ENCODE measurements around the gene LARGE1. TPM values are rescaled to one million over a fixed set of nuclear protein-coding genes. Genes with fewer than 3 reads are reported as not detected.

The LARGE1 gene
- total RNA-seq, 2 experiments from 2014 or later = 0.18 to 0.58 TPM

DNA sequence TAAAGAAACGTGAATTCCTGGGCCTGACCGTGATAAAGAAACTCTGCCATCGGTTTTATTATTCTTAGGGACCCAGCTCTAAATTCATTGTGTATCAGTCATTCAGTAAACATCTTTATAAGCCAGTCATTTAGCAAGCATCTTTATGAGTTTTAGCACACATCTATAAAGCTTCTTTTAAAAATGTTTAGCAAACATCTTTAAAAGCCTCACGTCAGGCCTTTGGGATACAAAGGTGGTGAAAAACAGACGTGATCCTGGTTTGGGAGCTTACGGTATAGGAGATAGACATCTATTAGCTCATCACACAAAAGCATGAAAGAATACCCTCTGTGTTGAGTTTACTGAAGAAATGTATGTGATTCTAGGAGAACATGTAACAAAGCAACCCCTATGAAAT, 320.2 kb downstream of the LARGE1 start:
- no peak for ATAC-seq
- Mint-ChIP-seq H3K9me3 (ENCODE audit: insufficient read depth) (peaks cover 4% of the 10 kb centered on the region), H3K27ac (no peak overlapping the region), H3K27me3 (ENCODE audit: low read depth) (no peaks in the 10 kb centered on the region), H3K36me3 (ENCODE audit: low read depth) (no peaks in the 10 kb centered on the region), H3K4me3 (no peak overlapping the region), H3K4me1 (ENCODE audit: low read depth) (no peaks in the 10 kb centered on the region)
- CTCF ChIA-PET = no interaction called here
- POLR2A ChIA-PET = no interaction called here
- DNase-seq = no peak

DNA sequence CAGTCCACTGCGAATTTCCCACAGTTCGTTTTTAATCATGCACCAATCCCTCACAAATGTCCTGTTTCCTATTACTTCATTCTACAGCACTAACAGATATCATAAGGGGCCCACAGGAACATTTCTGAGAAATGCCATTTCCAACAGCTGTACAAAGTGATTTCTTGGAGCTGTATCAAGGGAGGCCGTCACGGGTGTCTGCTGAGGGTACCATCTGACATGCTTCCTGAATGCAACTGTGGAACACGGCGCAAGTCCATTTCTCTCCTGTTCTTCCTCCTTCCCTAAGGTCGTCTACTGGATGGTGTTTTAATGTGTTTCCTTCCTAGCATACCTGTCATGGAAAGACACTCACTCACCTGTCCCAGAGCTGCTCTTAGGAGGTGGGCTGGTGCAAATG, 320.7 kb downstream of the LARGE1 start:
- Mint-ChIP-seq H3K9me3 (ENCODE audit: insufficient read depth) (peaks cover 4% of the 10 kb centered on the region), H3K27me3 (ENCODE audit: low read depth) (no peaks in the 10 kb centered on the region), H3K36me3 (ENCODE audit: low read depth) (no peaks in the 10 kb centered on the region), H3K27ac (no peak overlapping the region), H3K4me3 (no peak overlapping the region), H3K4me1 (ENCODE audit: low read depth) (no peaks in the 10 kb centered on the region)
- CTCF ChIA-PET = no interaction called here
- ATAC-seq (no peak), DNase-seq (no peak)
- POLR2A ChIA-PET = no interaction called here

DNA sequence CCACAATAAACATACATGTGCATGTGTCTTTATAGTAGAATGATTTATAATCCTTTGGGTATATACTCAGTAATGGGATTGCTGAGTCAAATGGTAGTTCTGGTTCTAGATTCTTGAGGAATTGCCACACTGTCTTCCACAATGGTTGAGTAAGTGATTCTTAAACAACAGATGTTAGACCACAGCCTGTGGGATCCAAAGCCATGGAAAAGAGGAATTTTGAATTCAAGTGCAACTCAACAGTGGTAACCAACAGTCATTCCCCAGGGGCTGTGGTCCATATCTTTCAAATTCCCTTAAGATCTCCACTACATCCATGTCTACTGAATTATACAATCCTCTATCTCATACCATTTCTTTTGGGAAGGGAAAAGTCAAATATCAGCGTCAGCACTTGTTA, 321.5 kb downstream of the LARGE1 start:
- no peak overlapping the region for H3K27ac Mint-ChIP-seq
- H3K36me3 Mint-ChIP-seq (ENCODE audit: low read depth) = no peaks in the 10 kb centered on the region
- DNase-seq = no peak
- CTCF ChIA-PET = no interaction called here
- H3K4me1 Mint-ChIP-seq (ENCODE audit: low read depth) = no peaks in the 10 kb centered on the region
- peaks cover 4% of the 10 kb centered on the region for H3K9me3 Mint-ChIP-seq (ENCODE audit: insufficient read depth)
- no peak for ATAC-seq
- POLR2A ChIA-PET = no interaction called here
- H3K27me3 Mint-ChIP-seq (ENCODE audit: low read depth) = no peaks in the 10 kb centered on the region
- H3K4me3 Mint-ChIP-seq = no peak overlapping the region

GRCh38 chr22:33597274-33597985, 322.8 kb downstream of the LARGE1 start:
- Mint-ChIP-seq H3K4me1 (ENCODE audit: low read depth) (no peaks in the 10 kb centered on the region), H3K27me3 (ENCODE audit: low read depth) (no peaks in the 10 kb centered on the region), H3K4me3 (no peak overlapping the region), H3K9me3 (ENCODE audit: insufficient read depth) (peaks cover 4% of the 10 kb centered on the region), H3K27ac (no peak overlapping the region), H3K36me3 (ENCODE audit: low read depth) (no peaks in the 10 kb centered on the region)
- ATAC-seq = no peak
- DNase-seq = no peak
- CTCF ChIA-PET = no interaction called here
- POLR2A ChIA-PET = interaction anchor here (0.5 kb wide), 1 partner anchor 832 kb away, joined by 3 read pairs; no protein-coding TSS in a partner anchor

DNA sequence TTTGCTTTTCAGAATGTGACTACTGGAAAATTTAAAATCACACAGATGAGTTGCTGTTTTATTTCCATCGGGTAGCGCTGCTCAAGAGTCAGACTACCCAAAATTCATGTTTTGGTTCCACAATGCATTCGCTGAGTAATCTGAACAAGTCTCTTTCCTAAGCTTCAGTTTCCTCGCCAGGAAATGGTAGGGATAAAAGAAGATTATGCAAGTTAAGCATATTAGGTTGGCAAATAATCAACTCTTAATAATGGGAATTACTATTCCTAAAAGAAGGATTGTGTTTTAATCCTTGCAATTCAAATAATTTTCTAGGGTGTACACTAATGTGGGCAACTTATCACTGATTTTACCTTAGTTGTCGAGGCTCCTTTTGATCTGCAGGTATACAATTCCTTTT, 326.5 kb downstream of the LARGE1 start:
- ATAC-seq (no peak), DNase-seq (no peak)
- no peaks in the 10 kb centered on the region for H3K27me3 Mint-ChIP-seq (ENCODE audit: low read depth)
- no peaks in the 10 kb centered on the region for H3K36me3 Mint-ChIP-seq (ENCODE audit: low read depth)
- POLR2A ChIA-PET = no interaction called here
- CTCF ChIA-PET = no interaction called here
- H3K9me3 Mint-ChIP-seq (ENCODE audit: insufficient read depth) = no peaks in the 10 kb centered on the region
- no peak overlapping the region for H3K4me3 Mint-ChIP-seq
- H3K27ac Mint-ChIP-seq = no peak overlapping the region
- no peaks in the 10 kb centered on the region for H3K4me1 Mint-ChIP-seq (ENCODE audit: low read depth)

- no peak for DNase-seq
- Mint-ChIP-seq H3K27me3 (ENCODE audit: low read depth) (no peaks in the 10 kb centered on the region), H3K36me3 (ENCODE audit: low read depth) (no peaks in the 10 kb centered on the region)
Observed at GRCh38 chr22:33591946-33592345, 328.3 kb downstream of the LARGE1 start.

DNA sequence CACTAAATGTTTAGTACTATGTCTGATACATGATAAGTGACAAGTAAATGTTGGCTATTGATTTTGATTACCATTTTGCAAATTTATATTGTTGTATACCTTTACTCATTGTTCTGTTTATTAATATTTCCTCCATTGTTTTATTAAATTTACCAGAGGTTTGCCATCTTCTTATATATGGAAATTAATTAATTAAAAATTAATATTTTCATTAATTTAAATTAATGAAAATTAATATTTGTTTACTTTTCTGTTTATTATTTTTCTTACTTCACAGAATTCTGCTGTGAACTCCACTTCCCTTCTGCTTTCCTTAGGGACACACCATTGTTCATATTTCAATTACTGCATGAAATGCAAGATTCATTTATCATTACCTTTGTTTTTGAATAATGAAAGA, 331.0 kb downstream of the LARGE1 start:
- ATAC-seq = no peak
- Mint-ChIP-seq H3K36me3 (ENCODE audit: low read depth) (no peaks in the 10 kb centered on the region), H3K4me3 (no peak overlapping the region), H3K9me3 (ENCODE audit: insufficient read depth) (no peaks in the 10 kb centered on the region), H3K4me1 (ENCODE audit: low read depth) (no peaks in the 10 kb centered on the region), H3K27ac (no peak overlapping the region), H3K27me3 (ENCODE audit: low read depth) (no peaks in the 10 kb centered on the region)
- ChIA-PET CTCF (no interaction called here), POLR2A (no interaction called here)
- DNase-seq = no peak

More at GRCh38 chr22:33591946-33592345, 328.3 kb downstream of the LARGE1 start:
- CTCF ChIA-PET = interaction anchor here (2.1 kb wide), 1 partner anchor 12 kb away, joined by 5 read pairs; no protein-coding TSS in a partner anchor
- H3K4me1 Mint-ChIP-seq (ENCODE audit: low read depth) = no peaks in the 10 kb centered on the region
- H3K4me3 Mint-ChIP-seq = no peak overlapping the region
- no peaks in the 10 kb centered on the region for H3K9me3 Mint-ChIP-seq (ENCODE audit: insufficient read depth)
- ATAC-seq = no peak
- POLR2A ChIA-PET = no interaction called here
- no peak overlapping the region for H3K27ac Mint-ChIP-seq

GRCh38 chr22:33588860-33589259, 331.4 kb downstream of the LARGE1 start:
- CTCF ChIA-PET = no interaction called here
- Mint-ChIP-seq H3K9me3 (ENCODE audit: insufficient read depth) (peaks cover 2% of the 10 kb centered on the region), H3K4me1 (ENCODE audit: low read depth) (no peaks in the 10 kb centered on the region), H3K27me3 (ENCODE audit: low read depth) (no peaks in the 10 kb centered on the region), H3K36me3 (ENCODE audit: low read depth) (no peaks in the 10 kb centered on the region), H3K4me3 (no peak overlapping the region), H3K27ac (no peak overlapping the region)
- DNase-seq = no peak
- no peak for ATAC-seq
- POLR2A ChIA-PET = no interaction called here

- Mint-ChIP-seq H3K27me3 (ENCODE audit: low read depth) (no peaks in the 10 kb centered on the region), H3K27ac (no peak overlapping the region), H3K4me1 (ENCODE audit: low read depth) (no peaks in the 10 kb centered on the region), H3K36me3 (ENCODE audit: low read depth) (no peaks in the 10 kb centered on the region), H3K9me3 (ENCODE audit: insufficient read depth) (peaks cover 5% of the 10 kb centered on the region), H3K4me3 (no peak overlapping the region)
- ATAC-seq (no peak), DNase-seq (no peak)
- ChIA-PET POLR2A (no interaction called here), CTCF (no interaction called here)
Observed at GRCh38 chr22:33584152-33584551, 336.1 kb downstream of the LARGE1 start.

DNA sequence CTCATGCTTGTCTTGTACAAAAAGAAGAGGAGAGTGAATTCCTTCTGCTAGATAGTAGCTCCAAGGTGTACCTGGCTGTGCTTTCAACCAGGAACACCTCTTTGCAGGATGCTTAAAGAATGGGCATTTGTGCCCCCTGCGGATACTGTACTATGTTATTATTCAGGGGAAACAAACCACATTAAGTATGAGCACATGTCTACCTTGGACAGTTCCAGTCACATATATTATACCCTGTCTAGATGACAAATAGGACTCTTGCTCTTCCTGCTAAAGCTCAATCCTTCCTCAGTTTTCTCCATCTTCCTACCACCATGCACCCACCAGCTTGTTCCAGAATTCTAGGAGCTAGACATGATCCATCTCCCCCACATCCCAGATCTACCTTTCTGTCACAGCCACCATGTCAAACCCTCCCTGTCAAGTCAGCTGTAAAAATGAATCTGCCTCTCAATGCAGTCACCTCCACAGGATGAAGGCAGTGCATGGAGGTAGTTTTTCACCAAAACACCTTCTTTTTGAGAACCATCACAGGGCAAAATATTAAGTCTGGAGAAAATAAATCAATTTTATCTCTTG, 337.4 kb downstream of the LARGE1 start:
- ATAC-seq (no peak), DNase-seq (no peak)
- no peak overlapping the region for H3K4me3 Mint-ChIP-seq
- H3K36me3 Mint-ChIP-seq (ENCODE audit: low read depth) = no peaks in the 10 kb centered on the region
- CTCF ChIA-PET = interaction anchor here (2.3 kb wide), 1 partner anchor 64 kb away, joined by 7 read pairs; no protein-coding TSS in a partner anchor
- no peaks in the 10 kb centered on the region for H3K4me1 Mint-ChIP-seq (ENCODE audit: low read depth)
- H3K9me3 Mint-ChIP-seq (ENCODE audit: insufficient read depth) = peaks cover 5% of the 10 kb centered on the region
- no peaks in the 10 kb centered on the region for H3K27me3 Mint-ChIP-seq (ENCODE audit: low read depth)
- POLR2A ChIA-PET = no interaction called here
- no peak overlapping the region for H3K27ac Mint-ChIP-seq

- POLR2A ChIA-PET = no interaction called here
- Mint-ChIP-seq H3K27me3 (ENCODE audit: low read depth) (no peaks in the 10 kb centered on the region), H3K36me3 (ENCODE audit: low read depth) (no peaks in the 10 kb centered on the region), H3K9me3 (ENCODE audit: insufficient read depth) (peaks cover 5% of the 10 kb centered on the region), H3K4me3 (no peak overlapping the region), H3K27ac (no peak overlapping the region), H3K4me1 (ENCODE audit: low read depth) (no peaks in the 10 kb centered on the region)
- CTCF ChIA-PET = interaction anchor here (0.9 to 2.9 kb wide), 2 partner anchors 11 to 61 kb away, joined by 5 to 20 read pairs; no protein-coding TSS in a partner anchor
- DNase-seq = no peak
- no peak for ATAC-seq
Observed at GRCh38 chr22:33580310-33580709, 340.0 kb downstream of the LARGE1 start.

DNA sequence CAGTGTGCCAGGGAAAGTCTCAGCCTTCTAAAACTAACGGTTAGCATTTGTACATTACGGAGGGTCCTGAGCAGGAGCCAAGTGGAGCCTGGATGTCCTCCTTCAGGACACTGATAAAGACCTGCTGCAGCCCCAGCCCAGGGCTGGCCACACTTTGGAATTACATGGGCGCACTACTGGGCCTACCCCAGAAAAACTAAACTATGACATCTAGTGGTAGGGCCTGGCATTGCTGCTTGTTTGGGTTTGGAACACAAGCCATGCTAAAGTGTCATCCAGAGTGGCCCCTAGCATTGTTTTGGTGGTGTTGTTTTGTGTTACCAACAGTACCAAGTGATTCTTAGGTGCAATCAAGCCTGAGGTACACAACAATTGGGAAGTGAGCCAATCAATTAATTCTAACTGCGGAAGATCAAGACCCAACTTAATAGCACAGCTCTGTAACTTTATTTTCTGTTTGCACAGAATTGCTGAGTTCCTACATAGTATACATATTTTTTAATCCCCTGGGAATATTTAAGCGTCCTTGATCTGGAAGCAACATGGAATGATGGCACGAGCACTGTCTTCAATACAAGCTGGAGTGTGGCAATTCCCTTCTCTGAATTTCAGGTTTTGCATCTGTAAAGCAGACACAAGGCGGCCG, 340.7 kb downstream of the LARGE1 start:
- no peak overlapping the region for H3K4me3 Mint-ChIP-seq
- H3K27ac Mint-ChIP-seq = no peak overlapping the region
- H3K27me3 Mint-ChIP-seq (ENCODE audit: low read depth) = no peaks in the 10 kb centered on the region
- peaks cover 5% of the 10 kb centered on the region for H3K9me3 Mint-ChIP-seq (ENCODE audit: insufficient read depth)
- ATAC-seq (no peak), DNase-seq (peak; percentile 51)
- POLR2A ChIA-PET = no interaction called here
- CTCF ChIA-PET = interaction anchor here (0.9 to 2.9 kb wide), 4 partner anchors 12 to 62 kb away, joined by 3 to 20 read pairs (median 4); no protein-coding TSS in a partner anchor
- no peaks in the 10 kb centered on the region for H3K36me3 Mint-ChIP-seq (ENCODE audit: low read depth)
- no peaks in the 10 kb centered on the region for H3K4me1 Mint-ChIP-seq (ENCODE audit: low read depth)
